Measurements from ENCODE around the gene AVL9.

The AVL9 gene

GRCh38 chr7:32536585-32536984, 41.3 kb downstream of the AVL9 start:
- peak; percentile 63 for DNase-seq (ENCODE audit: extremely low read depth, low read depth)
- no peak overlapping the region for H3K4me3 ChIP-seq (replicated peaks; ENCODE audit: low read depth, low read length)
- TF ChIP-seq, protein P1, sequence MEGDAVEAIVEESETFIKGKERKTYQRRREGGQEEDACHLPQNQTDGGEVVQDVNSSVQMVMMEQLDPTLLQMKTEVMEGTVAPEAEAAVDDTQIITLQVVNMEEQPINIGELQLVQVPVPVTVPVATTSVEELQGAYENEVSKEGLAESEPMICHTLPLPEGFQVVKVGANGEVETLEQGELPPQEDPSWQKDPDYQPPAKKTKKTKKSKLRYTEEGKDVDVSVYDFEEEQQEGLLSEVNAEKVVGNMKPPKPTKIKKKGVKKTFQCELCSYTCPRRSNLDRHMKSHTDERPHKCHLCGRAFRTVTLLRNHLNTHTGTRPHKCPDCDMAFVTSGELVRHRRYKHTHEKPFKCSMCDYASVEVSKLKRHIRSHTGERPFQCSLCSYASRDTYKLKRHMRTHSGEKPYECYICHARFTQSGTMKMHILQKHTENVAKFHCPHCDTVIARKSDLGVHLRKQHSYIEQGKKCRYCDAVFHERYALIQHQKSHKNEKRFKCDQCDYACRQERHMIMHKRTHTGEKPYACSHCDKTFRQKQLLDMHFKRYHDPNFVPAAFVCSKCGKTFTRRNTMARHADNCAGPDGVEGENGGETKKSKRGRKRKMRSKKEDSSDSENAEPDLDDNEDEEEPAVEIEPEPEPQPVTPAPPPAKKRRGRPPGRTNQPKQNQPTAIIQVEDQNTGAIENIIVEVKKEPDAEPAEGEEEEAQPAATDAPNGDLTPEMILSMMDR (IDR thresholded peaks at IDR 0.05; ENCODE audit: low read depth, low read length, missing control alignments) = no peak

GRCh38 chr7:32537760-32538159, 42.5 kb downstream of the AVL9 start:
- no peak overlapping the region for H3K4me3 ChIP-seq (replicated peaks; ENCODE audit: low read depth, low read length)
- TF ChIP-seq, protein P1 (IDR thresholded peaks at IDR 0.05; ENCODE audit: low read depth, low read length, missing control alignments) = no peak
- no peak for DNase-seq (ENCODE audit: extremely low read depth, low read depth)

DNA sequence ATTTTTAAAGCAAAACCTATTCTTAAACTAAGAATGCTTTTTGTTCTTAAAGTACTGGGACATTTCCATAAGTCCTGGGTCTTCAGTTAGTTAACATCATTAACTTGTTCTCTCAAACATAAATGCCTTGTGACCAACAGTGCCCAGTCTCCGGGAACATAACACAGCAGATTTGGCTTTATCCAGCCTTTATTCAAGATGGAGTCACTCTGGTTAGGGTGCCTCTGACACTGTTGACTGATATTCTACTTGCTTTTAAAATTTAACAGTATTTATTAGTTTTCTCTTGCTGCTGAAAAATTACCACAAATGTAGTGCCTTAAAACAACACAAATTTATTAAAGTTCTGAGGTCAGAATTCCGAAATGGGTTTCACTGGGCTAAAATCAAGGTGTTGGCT, 44.1 kb downstream of the AVL9 start:
- H3K4me3 ChIP-seq (replicated peaks; ENCODE audit: low read depth, low read length) = no peak overlapping the region
- TF ChIP-seq, protein P1 (IDR thresholded peaks at IDR 0.05; ENCODE audit: low read depth, low read length, missing control alignments) = no peak
- no peak for DNase-seq (ENCODE audit: extremely low read depth, low read depth)

- no peak for DNase-seq (ENCODE audit: extremely low read depth, low read depth)
- H3K4me3 ChIP-seq (replicated peaks; ENCODE audit: low read depth, low read length) = no peak overlapping the region
- TF ChIP-seq, protein P1 (IDR thresholded peaks at IDR 0.05; ENCODE audit: low read depth, low read length, missing control alignments) = no peak
These were observed 44.7 kb downstream of the AVL9 start for GRCh38 chr7:32539919-32540531.

- no peak for DNase-seq (ENCODE audit: extremely low read depth, low read depth)
- TF ChIP-seq, protein P1 (IDR thresholded peaks at IDR 0.05; ENCODE audit: low read depth, low read length, missing control alignments) = no peak
- no peak overlapping the region for H3K4me3 ChIP-seq (replicated peaks; ENCODE audit: low read depth, low read length)
These were observed 47.3 kb downstream of the AVL9 start for GRCh38 chr7:32542595-32542994.

DNA sequence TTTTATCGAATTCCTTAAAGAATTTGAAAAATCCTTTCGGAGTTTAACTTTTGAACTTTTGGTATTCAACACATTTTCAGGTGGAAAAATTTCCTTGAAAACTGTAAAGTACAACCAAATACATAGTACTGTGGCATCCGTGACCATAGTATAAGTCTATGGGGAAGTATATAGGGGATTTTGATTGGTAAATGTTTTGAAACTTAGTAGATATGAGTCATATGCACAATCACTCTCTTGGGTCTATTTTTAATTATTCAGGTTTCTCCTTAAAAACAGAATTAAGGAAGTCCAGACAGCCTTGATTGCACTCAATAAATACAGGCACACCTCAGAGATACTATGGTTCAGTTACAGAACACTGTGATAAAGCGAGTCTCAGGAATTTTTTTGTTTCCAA, 64.2 kb downstream of the AVL9 start:
- TF ChIP-seq, protein P1 (IDR thresholded peaks at IDR 0.05; ENCODE audit: low read depth, low read length, missing control alignments) = no peak
- no peak for DNase-seq (ENCODE audit: extremely low read depth, low read depth)
- no peak overlapping the region for H3K4me3 ChIP-seq (replicated peaks; ENCODE audit: low read depth, low read length)

DNA sequence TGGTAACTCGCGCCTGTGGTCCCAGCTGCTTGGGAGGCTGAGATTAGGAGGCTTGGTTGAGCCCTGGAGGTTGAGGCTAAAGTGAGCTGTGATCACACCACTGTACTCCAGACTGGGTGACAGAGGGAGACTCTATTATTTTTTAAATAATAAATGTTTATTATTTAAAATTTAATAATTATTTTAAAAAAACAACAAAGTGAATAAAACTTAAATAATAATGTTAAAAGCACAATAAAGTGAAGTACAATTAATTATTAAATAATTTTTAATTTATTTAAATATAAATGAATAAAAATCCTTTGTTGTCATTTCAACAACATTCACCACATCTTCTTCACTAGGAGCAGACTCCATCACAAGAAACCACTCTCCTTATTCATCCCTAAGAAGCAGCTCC, 64.8 kb downstream of the AVL9 start:
- DNase-seq (ENCODE audit: extremely low read depth, low read depth) = no peak
- TF ChIP-seq, protein P1 (IDR thresholded peaks at IDR 0.05; ENCODE audit: low read depth, low read length, missing control alignments) = no peak
- no peak overlapping the region for H3K4me3 ChIP-seq (replicated peaks; ENCODE audit: low read depth, low read length)
